Measurements from ENCODE around the gene HAPLN2. TPM values are rescaled to one million over a fixed set of nuclear protein-coding genes. Genes with fewer than 3 reads are reported as not detected.

The HAPLN2 gene
- total RNA-seq, 4 donors from 2014 or later = 0.18 TPM; not detected in 3

DNA sequence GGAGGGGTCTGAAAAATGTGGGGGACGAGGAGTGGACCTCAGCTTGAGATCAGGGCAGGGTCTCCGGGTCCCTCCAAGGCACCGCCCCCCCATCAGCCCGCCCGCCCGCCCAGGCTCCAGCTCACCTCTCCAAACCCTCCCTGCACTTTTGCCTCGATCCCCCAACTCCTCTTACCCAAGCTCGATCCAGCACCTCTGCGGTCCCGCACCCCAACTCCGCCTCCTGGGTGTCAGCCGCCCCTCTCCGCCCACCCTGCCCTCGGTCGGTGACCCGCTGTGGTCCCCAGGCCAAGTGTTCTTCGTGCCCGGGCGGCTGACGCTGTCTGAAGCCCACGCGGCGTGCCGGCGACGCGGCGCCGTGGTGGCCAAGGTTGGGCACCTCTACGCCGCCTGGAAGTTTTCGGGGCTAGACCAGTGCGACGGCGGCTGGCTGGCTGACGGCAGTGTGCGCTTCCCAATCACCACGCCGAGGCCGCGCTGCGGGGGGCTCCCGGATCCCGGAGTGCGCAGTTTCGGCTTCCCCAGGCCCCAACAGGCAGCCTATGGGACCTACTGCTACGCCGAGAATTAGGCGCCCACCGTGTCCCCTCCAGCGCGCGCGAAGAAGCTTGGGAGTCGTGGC is 5.7 kb downstream of the HAPLN2 start:
- no peak for DNase-seq
- intact Hi-C loops (cut with DNase I) = no loop called here
- TF ChIP-seq, protein P1, sequence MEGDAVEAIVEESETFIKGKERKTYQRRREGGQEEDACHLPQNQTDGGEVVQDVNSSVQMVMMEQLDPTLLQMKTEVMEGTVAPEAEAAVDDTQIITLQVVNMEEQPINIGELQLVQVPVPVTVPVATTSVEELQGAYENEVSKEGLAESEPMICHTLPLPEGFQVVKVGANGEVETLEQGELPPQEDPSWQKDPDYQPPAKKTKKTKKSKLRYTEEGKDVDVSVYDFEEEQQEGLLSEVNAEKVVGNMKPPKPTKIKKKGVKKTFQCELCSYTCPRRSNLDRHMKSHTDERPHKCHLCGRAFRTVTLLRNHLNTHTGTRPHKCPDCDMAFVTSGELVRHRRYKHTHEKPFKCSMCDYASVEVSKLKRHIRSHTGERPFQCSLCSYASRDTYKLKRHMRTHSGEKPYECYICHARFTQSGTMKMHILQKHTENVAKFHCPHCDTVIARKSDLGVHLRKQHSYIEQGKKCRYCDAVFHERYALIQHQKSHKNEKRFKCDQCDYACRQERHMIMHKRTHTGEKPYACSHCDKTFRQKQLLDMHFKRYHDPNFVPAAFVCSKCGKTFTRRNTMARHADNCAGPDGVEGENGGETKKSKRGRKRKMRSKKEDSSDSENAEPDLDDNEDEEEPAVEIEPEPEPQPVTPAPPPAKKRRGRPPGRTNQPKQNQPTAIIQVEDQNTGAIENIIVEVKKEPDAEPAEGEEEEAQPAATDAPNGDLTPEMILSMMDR (IDR thresholded peaks at IDR 0.05) = no peak
- TF ChIP-seq POLR2A (IDR thresholded peaks at IDR 0.05) = no peak
- H3K9me3 ChIP-seq = no peaks in the 10 kb centered on the region
- WGBS, 2 donors = 4% methylated on average over 11 of the region's 55 CpGs; no CpG with 5 or more reads in 1 of the 2 donors
- H3K4me3 ChIP-seq = peak overlapping the region; percentile 20 to 65 (median 38)
- peaks cover 21 to 26% (median 24%) of the 10 kb centered on the region in 3 donors for H3K4me1 ChIP-seq
- no peaks in the 10 kb centered on the region for H3K36me3 ChIP-seq
- H3K27ac ChIP-seq = peak overlapping the region in 1 of 4 donors; percentile 30
- H3K27me3 ChIP-seq = peaks cover 13 to 100% (median 27%) of the 10 kb centered on the region in 4 donors

DNA sequence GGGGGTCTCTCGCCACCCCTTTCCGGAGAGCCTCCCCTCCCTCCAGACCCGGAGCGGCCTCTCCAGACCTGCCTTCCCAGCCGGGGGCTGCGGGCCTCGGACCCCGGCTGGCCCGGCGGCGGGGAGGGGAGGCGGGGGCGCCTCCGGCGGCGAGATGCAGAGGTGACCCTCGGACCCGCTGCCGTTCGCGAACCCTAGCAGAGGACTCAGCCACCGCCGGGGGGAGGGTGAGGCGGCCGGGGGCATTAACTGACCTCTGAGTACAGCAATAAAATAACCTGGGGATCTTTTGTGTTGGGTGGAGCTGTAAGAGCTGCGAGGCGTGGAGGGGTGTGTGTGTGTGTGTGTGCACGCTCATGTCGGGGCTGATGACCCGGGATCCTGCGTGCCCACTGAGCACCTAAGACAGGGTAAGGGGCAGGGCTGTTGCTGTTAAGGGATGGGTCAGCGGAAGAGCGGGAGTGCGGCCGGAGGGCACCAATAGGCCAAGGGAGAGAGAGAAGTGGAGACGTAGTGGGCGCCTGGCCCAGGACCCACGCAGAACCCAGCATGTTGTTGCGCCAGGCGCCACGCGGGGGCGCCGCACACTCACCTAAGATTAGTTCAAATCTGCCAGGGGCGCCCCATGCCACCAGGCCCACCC is 6.3 kb downstream of the HAPLN2 start:
- Histone ChIP-seq H3K36me3 (no peaks in the 10 kb centered on the region), H3K27ac (no peak overlapping the region), H3K9me3 (no peaks in the 10 kb centered on the region), H3K4me3 (peak overlapping the region in 3 of 4 donors; percentile 34 to 65 (median 42)), H3K4me1 (peaks cover 21 to 26% (median 24%) of the 10 kb centered on the region in 3 donors), H3K27me3 (peaks cover 13 to 100% (median 27%) of the 10 kb centered on the region in 4 donors)
- intact Hi-C loops (cut with DNase I) = loop anchor here (2.0 kb wide), 1 partner anchor 31 kb away; no protein-coding TSS in a partner anchor
- 0 to 1% methylated on average over 22 to 24 of the region's 45 CpGs for WGBS, 2 donors
- DNase-seq = no peak
- TF ChIP-seq POLR2A (IDR thresholded peaks at IDR 0.05) = no peak
- TF ChIP-seq, protein P1 (IDR thresholded peaks at IDR 0.05) = peak; percentile 60 to 82 (median 78)

DNA sequence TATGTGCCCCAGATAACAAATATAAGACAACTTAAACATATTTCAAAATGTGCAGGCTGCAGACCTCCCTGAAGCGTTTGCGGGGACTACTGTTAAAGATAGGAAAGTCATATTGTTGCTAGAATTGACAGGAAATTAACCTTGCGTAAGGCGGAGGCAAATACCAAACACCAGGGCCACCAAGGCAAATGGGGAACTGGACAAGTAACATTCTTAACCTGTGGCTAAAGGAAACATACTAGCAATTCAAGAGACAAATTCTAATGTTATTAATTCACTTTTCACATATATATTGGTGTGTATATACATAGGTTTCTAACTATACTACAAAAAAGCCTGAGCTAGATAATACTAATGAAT is 6.8 kb downstream of the HAPLN2 start:
- H3K9me3 ChIP-seq = no peaks in the 10 kb centered on the region
- intact Hi-C loops (cut with DNase I) = loop anchor here (2.0 kb wide), 1 partner anchor 31 kb away; no protein-coding TSS in a partner anchor
- H3K4me3 ChIP-seq = peak overlapping the region in 1 of 4 donors; percentile 65
- H3K4me1 ChIP-seq = peaks cover 21 to 26% (median 24%) of the 10 kb centered on the region in 3 donors
- WGBS, 2 donors = 40 to 41% methylated on average over 4 of the region's 4 CpGs
- no peaks in the 10 kb centered on the region for H3K36me3 ChIP-seq
- no peak for DNase-seq
- TF ChIP-seq, protein P1 (IDR thresholded peaks at IDR 0.05) = peak in 1 of 6 experiments; percentile 4
- TF ChIP-seq POLR2A (IDR thresholded peaks at IDR 0.05) = no peak
- peaks cover 13 to 100% (median 27%) of the 10 kb centered on the region in 4 donors for H3K27me3 ChIP-seq
- no peak overlapping the region for H3K27ac ChIP-seq

GRCh38 chr1:156627313-156627880 is 8.2 kb downstream of the HAPLN2 start:
- H3K27me3 ChIP-seq = peaks cover 13 to 100% (median 27%) of the 10 kb centered on the region in 4 donors
- no peak for DNase-seq
- 63 to 67% methylated on average over 2 of the region's 2 CpGs for WGBS, 2 donors
- TF ChIP-seq, protein P1 (IDR thresholded peaks at IDR 0.05) = peak; percentile 54 to 75 (median 60)
- no peak for TF ChIP-seq POLR2A (IDR thresholded peaks at IDR 0.05)
- intact Hi-C loops (cut with DNase I) = loop anchor here (2.0 kb wide), 1 partner anchor 29 kb away; no protein-coding TSS in a partner anchor
- H3K9me3 ChIP-seq = no peaks in the 10 kb centered on the region
- H3K4me3 ChIP-seq = no peak overlapping the region
- H3K27ac ChIP-seq = no peak overlapping the region
- H3K36me3 ChIP-seq = no peaks in the 10 kb centered on the region
- H3K4me1 ChIP-seq = peaks cover 21 to 26% (median 24%) of the 10 kb centered on the region in 3 donors

All from esophagus squamous epithelium (tissue), 5 donors.